ENCODE results near the gene COX18.

Gene COX18

DNA sequence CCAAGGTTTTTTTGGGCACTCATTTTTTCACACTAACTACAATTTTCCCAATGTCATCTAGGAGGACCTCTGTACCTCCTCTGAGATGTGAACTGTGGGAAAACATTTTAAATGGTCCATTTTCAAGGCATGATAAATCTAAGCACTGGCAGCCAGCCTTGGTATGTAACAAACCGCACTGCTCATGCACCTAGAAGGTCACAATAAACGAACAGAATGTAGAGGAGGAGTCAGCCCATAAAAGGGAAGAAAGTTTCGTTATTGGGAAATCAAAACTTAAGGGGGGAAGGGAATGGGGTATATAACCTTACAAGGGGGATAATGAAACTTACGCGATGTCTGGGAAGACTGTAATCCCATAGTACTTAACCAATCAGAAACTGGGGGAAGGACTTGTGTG is 16.4 kb downstream of the COX18 start:
- no peak for DNase-seq

DNA sequence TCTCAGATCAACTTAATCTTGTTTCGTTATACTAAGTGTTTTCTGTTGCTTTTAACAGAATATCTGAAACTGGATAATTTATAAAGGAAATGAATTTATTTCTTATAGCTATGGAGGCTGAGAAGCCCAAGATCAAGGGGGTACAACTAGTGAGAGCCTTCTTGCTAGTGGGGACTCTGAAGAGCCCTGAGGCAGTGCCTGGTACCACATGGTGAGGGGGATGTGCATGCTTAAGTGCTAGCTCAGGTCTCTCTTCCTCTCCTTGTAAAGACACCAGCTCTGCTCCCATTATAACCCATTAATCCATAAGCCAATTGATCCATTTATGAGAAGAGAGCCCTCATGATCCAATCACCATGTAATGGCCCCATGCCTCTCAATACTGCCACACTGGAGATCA is 17.9 kb downstream of the COX18 start:
- DNase-seq = no peak

DNA sequence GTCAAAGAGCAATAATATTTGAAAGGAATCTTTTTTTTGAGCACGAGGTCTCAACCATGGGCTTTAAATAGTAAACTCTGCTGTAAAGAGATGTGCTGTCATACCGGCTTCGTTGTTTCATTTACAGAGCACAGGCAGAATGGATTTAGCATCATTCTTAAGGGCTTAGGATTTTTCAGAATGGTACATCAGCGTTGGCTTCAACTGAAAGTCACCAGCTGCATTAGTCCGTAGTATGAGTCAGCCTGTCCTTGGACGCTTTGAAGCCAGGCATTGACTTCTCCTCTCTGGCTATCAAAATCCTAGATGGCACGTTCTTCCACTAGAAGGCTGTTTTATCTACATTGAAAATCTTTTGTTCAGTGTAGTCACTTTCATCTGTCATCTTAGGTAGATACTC is 23.6 kb downstream of the COX18 start:
- no peak for DNase-seq

DNA sequence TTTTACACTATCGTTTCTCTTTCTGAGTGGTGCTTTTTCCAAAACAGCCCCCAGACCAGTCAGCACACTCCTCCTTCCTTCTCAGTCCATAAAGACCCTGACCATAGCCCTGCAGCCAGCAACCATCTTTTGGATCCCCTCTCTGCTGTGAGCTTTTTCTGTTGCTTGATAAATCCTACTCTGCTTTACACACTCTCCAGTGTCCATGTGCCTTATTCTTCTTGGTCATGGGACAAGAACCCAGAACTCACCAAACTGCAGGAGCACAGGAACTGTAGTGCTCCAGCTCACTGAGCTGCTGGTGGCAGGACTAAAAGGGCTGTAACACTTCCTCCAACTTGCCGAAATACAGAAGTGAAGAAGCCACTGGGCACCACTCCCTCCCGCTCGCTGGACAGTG is 32.5 kb downstream of the COX18 start:
- DNase-seq = no peak

DNA sequence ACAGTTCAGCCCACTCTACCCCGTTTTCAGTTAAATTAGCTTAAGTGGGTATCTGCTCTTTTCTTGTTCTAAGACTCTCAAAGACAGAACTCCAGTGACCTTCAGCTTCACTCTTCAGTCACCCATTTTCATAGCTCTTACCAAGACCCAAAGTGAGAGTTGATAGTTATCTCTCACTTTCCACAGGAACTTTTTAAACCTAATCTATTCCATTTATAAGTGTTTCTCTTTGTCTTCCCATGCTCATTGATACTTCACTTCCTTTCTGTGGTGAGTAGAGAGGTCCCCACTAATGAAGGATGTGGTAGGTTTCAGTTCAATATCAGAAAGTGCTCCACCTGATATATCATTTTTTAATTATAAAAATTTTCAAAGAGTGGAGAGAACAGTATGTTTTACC is 33.4 kb downstream of the COX18 start:
- no peak for DNase-seq

DNA sequence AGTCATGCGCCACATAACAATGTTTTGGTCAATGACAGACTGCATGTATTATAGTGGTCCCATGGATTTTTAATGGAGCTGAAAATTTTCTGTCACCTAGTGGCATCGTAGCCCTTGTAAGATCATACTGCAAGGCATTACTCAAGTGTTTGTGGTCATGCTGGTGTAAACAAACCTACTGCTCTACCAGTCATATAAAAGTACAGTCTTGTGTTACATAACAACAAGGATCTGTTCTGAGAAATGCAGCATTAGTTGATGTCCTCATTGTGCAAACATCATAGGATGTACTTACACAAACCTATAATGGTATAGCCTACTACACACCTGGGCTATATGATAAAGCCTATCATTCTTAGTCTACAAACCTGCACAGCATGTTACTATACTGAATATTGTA is 34.6 kb downstream of the COX18 start:
- DNase-seq = no peak

DNA sequence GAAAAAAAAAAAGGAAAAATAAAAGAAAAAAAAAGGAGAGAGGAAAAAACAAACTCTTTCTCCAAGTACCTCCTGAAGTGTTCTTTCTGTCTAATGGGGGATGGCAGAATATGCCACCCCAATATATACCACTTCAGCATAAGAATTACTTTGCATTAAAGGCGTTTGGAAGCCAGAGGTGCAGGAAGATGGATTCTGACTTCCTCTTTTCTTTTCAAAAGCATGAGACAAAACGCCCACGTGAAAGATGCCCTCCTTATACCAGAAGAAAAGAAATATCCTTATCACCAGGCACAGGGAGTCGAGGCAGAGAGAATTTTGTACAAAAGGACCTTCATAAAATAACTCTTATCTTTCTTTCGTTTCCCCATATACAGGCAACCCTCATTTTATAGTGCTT is 40.9 kb downstream of the COX18 start:
- no peak for DNase-seq

DNA sequence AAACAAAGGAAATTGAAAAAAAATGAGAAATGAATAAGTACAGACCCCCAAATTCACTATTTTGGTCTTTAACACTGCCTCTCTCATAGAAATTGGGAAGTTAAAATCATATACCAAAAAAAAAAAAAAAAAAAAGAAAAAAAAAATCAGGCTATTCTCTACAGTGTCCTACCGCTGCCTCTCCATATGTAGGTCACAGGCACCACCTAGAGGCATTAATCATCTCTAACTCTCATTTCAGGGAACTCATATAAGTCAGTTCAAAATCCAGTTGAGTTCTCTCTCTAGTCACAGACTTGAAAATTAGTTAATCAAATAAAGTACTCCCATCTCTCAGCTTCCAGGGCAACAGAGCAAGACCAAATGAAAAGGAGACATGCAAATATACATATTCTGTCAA is 47.9 kb downstream of the COX18 start:
- peak in 1 of 56 donors; percentile 0 for DNase-seq

DNA sequence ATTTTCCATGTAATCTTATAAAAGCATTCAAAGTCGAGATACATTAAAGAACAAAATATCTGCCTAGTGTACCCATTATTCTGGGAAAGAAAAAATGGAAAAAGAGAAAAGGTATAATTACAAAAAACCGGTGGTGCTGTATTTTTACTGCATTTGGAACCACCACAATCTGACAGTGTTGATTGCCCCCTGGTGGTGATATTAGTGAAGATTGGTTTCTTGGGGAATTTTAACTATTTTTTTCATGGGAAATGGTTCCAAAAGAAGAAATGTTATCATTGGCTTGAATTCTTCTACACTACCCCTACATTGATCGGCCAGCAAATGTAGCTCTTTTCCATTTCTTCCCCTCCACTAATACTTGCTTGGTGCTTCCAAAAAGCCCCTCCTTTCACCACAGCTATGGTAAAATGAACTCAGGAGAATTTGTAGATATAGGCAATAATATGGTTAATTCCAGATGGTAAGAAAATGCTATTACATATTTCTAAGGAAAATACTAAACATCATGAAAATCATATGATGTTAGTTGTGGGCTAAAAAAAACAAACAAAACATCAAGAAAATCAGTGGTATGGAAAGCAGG is 50.0 kb downstream of the COX18 start:
- DNase-seq = peak in 4 of 56 donors; percentile 0 to 31 (median 2)

DNA sequence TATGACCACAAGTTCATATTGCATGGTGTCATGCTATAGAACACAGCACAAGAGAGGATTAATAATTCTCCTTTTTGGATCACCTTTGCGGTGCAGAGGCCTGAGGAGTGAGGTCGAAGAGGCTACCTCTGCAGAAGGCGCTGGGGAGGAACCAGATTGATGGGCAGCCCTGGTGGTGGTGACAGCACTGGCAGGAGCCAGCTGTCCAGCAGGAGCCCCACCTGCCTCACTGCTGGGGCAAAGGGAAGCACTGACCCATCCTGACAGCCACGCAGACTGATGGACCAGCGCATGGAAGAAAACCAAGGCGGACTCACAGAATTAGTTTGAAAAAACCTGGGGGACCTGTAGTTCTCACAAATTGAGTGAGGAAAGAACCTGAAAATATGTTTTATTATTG is 50.9 kb downstream of the COX18 start:
- no peak for DNase-seq

DNA sequence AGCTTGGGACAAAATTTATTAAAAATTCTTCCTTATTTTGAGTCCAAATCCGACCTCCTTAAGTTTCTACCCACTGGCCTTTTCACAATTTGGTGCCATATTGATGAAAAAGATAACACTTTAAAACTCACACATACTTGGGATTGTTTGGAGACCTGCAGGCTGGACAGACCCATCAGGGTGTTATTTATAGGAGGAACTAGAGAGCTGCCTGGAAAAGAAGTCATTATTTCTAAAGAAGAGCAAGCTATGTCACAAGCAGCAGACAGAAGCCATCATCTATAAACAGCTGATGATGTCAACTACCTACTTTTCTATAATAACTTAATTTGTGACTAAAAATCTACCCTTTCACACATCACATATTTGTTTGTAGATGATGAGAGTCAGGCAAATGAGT is 56.2 kb downstream of the COX18 start:
- DNase-seq = no peak

DNA sequence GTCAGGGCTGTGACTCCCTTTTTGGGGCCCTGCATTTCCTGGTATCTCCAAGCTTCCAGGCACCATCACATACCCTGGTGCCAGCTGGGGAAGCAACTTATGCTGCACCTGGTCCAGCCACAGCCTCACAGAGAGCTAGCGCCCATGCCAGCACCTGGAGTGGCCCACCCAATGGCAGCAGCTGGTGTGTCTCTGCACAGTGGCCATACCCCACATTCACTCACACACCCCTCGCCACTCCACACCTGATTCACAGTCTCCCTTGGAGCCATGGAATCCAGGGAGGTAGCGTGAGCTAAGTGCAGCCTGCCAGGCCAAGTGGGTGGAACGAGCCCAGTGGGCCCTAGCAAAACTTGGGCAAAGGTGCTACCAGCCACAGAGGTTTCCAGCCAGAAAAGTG is 56.8 kb downstream of the COX18 start:
- no peak for DNase-seq

DNA sequence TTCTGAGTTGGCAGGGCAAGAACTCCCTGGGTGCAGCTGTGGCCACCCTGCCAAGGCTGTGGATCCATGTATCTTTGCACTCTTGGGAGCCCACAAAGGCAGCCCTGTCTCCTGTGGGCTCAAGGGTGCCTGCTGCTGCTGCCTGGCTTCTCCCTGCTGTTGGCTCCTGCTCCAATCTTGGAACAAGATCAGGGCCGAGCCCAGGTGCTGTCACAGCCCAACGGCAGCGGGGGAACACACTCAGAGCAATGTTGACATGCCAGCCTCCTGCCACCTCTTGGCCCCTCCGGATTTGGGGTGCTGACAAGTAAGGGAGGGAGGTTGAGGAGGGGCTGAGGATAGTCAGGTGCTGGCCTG is 57.9 kb downstream of the COX18 start:
- no peak for DNase-seq

DNA sequence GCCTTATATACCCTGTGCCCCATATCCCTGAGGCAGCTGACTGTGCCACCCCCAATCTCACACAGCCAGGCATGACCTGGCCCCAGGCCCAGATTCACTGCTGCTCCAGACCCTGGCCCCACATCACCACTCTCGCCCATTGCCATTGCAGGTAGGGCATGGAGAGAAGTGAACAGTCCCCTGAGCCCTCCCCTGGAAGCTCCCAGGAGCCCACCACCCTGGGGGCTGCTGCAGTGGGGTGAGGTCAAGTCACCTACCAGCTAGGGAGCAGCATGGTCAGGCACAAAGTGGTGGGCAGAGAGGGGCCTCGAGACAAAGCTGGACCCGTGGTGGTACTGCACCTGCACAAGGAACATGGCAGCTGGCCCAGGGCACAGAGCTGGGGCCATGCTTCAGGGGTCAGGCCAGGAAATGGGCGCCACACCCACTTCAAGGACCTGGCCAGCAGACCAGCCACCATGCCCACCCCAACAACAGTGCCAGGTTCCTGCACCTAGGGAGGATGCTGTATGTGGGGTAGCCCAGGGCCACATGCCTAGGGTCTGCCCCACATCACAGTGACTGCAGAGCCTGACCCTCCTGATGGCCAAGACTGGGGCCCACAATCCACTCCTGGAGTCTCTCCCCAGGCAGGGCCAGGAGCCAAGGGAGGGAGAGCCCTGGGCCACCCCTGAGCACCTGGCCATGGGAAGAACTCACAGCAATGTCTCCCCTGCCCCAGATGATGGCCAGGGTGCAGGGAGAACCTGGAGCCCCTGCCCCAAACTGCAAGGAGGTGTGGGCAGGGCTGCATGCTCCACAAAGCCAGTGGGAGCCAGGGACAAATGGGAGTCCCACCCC is 58.5 kb downstream of the COX18 start:
- no peak for DNase-seq

DNA sequence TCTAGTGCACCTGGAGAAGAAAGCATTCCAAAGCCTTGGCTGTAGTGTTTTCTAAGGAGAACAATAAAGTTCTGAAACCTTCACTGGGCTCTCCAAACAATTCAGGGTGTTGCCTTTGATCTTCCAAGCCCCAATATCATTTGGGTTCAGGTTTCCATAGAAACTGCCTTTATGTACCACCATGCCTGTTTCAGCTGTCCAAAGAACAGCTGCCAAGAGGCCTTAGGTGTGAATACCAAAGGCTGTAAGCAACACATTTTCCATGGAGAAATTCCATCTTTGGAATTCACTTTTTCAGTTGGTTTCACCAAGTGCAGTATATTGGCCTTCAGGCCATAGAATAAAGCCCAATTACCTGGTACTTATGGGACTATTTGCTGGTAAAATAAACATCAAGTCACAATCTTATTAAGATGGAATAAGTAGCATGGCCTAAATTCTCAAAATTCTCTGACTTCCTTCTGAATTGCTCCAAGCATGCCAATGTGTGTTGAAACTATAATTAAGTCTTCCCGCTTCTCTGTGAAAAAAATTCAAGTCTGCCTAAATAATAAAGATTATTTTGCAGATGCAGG is 61.9 kb downstream of the COX18 start:
- DNase-seq = no peak

DNA sequence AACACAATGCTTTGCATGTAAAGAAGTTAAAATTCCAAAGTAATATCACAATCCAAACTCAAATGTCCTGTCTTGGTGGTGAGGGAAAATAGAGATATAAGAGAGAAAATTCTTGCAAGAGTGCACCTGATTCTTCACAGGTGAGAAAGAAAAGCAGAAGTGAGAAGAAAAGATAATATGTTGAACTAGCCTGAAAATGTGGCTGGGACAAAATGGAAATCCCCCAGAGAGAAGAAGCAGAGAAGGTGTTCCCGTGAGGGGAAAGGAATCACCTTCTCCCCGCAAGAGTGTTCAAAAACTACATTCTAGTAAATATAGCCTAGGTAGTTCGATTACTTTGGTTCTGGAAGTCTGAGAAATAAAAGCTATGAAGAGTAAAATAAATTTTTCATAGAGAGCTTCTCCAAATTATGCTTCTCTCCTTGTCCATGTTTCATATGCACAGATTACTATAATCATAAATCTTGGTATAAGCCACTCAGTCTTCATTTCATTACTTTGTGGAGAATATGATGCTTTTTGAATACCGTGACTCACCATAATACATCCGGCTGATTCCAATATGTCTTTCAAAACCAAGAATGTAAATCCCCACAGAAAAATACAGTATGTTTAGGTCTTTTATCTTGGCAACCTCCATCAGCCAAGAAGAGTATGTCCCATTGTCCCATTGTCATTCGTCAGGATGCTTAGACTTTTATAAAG is 63.1 kb downstream of the COX18 start:
- no peak for DNase-seq

DNA sequence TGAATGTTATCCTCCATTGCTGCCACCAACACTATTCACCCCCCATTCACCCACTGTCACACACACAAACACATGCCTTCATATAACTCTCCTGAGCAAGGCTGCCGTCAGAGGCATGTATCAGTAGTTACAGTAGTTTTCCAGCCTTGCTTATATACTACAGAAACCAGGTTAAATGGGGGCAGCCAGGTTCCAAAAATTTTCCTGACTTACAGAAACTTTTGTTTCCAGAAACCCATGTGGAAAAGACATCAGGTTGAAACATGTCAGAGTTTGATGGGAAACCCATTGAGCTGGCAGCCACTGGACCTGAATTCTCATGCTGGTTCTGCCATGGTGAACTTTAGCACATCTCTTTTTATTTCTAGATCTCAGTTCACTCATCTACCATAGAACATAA is 64.0 kb downstream of the COX18 start:
- DNase-seq = no peak

Measured in nucleus accumbens (tissue), 56 donors.